Measurements from ENCODE around the gene NXPH2. TPM values are rescaled to one million over a fixed set of nuclear protein-coding genes. Genes with fewer than 3 reads are reported as not detected.

NXPH2 gene
- total RNA-seq, 1 donor from 2014 or later: not detected

DNA sequence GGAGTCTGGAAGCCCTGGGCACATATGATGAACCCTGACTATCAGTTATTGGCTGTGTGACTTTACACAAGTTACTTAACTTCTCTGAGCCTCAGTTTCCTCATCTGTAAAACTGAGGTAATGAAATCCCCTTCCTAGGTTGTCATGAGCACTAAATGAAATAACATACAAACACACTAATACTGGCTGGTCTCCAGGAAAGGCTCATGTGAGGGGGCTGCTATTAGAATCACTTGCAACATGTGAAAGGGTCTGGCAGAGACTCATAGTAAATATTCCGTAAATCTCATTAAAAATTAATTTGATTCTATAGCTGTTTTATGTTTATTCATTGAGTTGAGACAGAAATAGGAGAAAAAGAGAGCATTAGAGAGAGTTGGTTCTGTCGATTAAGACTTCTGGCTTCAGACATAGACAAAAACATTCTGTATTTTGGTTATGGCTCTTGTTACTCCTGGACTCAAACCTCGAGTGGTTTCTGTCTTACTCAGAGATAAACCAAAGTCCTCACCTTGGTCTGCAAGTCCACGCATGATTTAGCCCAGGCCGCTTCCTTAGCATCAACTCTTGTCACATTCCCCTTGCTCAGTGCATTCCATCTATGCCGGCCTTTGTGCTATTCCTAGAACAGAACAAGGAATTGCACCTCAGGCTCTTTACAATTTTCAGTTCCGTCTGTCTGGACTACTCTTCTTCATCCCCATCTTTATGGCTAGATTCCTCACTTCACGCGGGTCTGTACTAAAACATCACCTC lies 139.1 kb downstream of the NXPH2 start:
- Mint-ChIP-seq H3K4me1 (ENCODE audit: low read depth) (no peaks in the 10 kb centered on the region), H3K27ac (no peak overlapping the region), H3K9me3 (no peaks in the 10 kb centered on the region), H3K27me3 (ENCODE audit: low read depth) (no peaks in the 10 kb centered on the region), H3K4me3 (ENCODE audit: low read depth) (no peak overlapping the region), H3K36me3 (ENCODE audit: low read depth) (no peaks in the 10 kb centered on the region)
- no peak for DNase-seq (ENCODE audit: low spot score)
- intact Hi-C loops (cut with micrococcal nuclease): no loop called here

DNA sequence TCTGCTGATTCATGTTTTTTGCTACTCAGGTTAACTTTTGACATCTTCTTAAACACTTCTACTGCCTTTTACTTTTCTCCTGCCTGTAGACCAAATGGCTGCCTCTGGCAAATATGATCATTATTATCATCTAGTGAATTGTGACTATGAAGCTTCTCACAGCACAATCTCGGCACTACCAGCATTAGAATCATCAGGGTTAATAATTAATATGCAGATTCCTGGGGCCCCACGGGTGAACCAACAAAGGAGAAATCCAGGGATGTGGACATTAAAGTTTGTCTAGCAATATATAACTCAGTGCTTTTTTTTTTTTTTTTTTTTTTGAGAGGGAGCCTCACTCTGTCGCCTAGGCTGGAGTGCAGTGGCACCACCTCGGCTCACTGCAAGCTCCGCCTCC lies 142.5 kb downstream of the NXPH2 start:
- Mint-ChIP-seq H3K4me3 (ENCODE audit: low read depth) (no peak overlapping the region), H3K4me1 (ENCODE audit: low read depth) (no peaks in the 10 kb centered on the region), H3K36me3 (ENCODE audit: low read depth) (no peaks in the 10 kb centered on the region), H3K27ac (no peak overlapping the region), H3K9me3 (no peaks in the 10 kb centered on the region), H3K27me3 (ENCODE audit: low read depth) (no peaks in the 10 kb centered on the region)
- intact Hi-C loops (cut with micrococcal nuclease): no loop called here
- no peak for DNase-seq (ENCODE audit: low spot score)

DNA sequence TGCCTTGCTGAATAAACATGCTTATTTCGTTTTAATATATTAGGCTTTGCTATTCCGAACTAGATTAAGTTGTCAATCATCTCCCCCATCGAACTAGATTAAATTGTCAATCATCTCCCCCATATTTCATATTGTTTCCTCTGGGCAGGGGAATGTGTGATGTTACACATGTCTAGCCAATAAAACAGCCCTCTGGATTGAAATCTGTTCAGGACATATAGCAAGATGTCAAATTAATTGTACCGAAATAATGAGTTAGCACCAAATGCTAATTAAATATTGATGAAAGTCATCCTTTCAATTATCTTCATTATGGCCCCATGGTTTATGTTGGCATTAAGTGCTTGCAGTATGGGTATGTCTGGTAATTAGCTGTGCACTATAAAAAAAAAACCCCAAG lies 143.1 kb downstream of the NXPH2 start:
- no peaks in the 10 kb centered on the region for H3K36me3 Mint-ChIP-seq (ENCODE audit: low read depth)
- H3K9me3 Mint-ChIP-seq: no peaks in the 10 kb centered on the region
- no peak overlapping the region for H3K4me3 Mint-ChIP-seq (ENCODE audit: low read depth)
- H3K27me3 Mint-ChIP-seq (ENCODE audit: low read depth): no peaks in the 10 kb centered on the region
- no peaks in the 10 kb centered on the region for H3K4me1 Mint-ChIP-seq (ENCODE audit: low read depth)
- H3K27ac Mint-ChIP-seq: no peak overlapping the region
- intact Hi-C loops (cut with micrococcal nuclease): no loop called here
- DNase-seq (ENCODE audit: low spot score): no peak

DNA sequence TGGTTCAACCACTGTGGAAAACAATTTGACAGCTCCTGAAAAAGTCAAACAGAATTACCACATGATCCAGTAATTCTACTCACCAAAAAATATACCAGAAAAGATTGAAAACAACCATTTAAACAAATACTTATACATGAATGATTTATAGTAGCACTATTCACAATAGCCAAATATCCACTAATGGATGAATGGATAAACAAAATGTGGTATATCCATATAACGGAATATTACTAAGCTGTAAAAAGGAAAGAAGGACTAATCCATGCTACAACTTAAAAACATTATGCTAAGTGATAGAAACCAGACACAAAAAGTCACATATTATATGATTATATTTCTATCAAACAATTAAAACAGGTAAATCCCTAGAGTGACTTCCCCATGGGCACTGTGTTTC lies 147.1 kb downstream of the NXPH2 start:
- DNase-seq (ENCODE audit: low spot score): no peak
- Mint-ChIP-seq H3K4me1 (ENCODE audit: low read depth) (no peaks in the 10 kb centered on the region), H3K9me3 (no peaks in the 10 kb centered on the region), H3K27ac (no peak overlapping the region), H3K27me3 (ENCODE audit: low read depth) (no peaks in the 10 kb centered on the region), H3K4me3 (ENCODE audit: low read depth) (no peak overlapping the region), H3K36me3 (ENCODE audit: low read depth) (no peaks in the 10 kb centered on the region)
- intact Hi-C loops (cut with micrococcal nuclease): no loop called here

DNA sequence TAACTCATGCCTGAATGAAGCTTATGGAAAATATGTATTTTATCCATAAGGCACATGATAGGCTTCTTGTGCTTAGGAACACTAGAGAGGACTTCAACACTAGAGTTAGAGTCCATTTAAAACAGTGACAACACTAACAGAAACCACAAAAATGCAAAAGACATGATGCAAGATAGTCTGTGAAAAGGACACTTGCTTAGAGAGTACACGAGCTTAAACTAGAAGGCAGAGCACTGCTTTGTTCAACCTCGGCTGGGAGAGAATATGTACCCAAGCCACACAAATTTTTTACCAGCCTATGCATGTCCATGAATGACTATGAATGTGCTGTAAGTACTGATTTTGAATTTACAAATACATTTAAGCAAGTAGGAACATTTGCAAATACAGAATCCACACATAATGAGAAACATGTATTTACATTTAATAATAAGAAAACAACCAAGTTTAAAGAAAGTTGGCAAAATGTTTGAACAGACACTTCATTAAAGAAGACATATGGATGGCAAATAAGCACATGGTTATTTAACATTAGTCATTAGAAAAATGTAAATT lies 148.0 kb downstream of the NXPH2 start:
- no peak overlapping the region for H3K4me3 Mint-ChIP-seq (ENCODE audit: low read depth)
- H3K36me3 Mint-ChIP-seq (ENCODE audit: low read depth): no peaks in the 10 kb centered on the region
- no peaks in the 10 kb centered on the region for H3K9me3 Mint-ChIP-seq
- intact Hi-C loops (cut with micrococcal nuclease): no loop called here
- DNase-seq (ENCODE audit: low spot score): no peak
- H3K4me1 Mint-ChIP-seq (ENCODE audit: low read depth): no peaks in the 10 kb centered on the region
- no peaks in the 10 kb centered on the region for H3K27me3 Mint-ChIP-seq (ENCODE audit: low read depth)
- no peak overlapping the region for H3K27ac Mint-ChIP-seq

DNA sequence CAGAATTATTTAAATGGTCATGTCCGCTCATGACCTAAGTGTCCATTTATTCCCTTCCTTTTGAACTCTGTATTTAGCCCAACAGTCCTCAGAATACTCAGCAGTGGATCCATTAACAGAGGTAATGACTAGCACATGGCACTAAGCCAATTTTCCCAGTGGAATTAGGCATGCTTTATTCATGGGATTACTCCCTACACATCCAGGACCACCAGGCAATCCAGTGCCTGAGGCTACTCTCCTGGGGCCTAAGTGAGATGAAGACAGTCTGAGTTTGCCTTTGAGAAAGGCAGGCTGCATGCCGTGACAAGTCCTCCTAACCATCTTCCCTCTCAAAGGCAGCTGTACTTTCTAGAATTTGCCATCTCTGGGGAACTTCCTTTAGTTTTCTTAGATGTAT lies 150.0 kb downstream of the NXPH2 start:
- intact Hi-C loops (cut with micrococcal nuclease): no loop called here
- Mint-ChIP-seq H3K4me3 (ENCODE audit: low read depth) (no peak overlapping the region), H3K27ac (no peak overlapping the region), H3K9me3 (no peaks in the 10 kb centered on the region), H3K4me1 (ENCODE audit: low read depth) (no peaks in the 10 kb centered on the region), H3K27me3 (ENCODE audit: low read depth) (no peaks in the 10 kb centered on the region), H3K36me3 (ENCODE audit: low read depth) (no peaks in the 10 kb centered on the region)
- no peak for DNase-seq (ENCODE audit: low spot score)

DNA sequence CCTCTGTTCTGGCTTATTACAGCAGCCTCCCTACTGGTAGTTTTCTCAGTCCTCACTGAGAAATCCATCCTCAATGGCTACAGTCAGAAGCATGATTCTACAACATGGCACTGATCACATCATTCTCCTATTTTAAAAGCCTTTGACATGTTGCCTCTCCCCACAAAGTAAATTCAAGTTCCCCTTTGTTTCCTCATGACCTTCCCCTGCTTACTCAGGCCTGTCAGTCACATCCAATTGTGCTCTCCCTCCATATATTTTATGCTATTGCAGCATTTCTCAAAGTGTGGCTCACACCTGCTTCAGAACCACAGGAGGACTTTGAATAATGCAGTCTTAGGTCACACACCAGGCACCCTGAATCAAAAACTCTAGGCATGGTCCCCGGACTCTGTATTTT lies 154.0 kb downstream of the NXPH2 start:
- H3K36me3 Mint-ChIP-seq (ENCODE audit: low read depth): no peaks in the 10 kb centered on the region
- intact Hi-C loops (cut with micrococcal nuclease): no loop called here
- no peak for DNase-seq (ENCODE audit: low spot score)
- no peaks in the 10 kb centered on the region for H3K27me3 Mint-ChIP-seq (ENCODE audit: low read depth)
- no peaks in the 10 kb centered on the region for H3K9me3 Mint-ChIP-seq
- no peak overlapping the region for H3K4me3 Mint-ChIP-seq (ENCODE audit: low read depth)
- H3K27ac Mint-ChIP-seq: no peak overlapping the region
- H3K4me1 Mint-ChIP-seq (ENCODE audit: low read depth): no peaks in the 10 kb centered on the region

DNA sequence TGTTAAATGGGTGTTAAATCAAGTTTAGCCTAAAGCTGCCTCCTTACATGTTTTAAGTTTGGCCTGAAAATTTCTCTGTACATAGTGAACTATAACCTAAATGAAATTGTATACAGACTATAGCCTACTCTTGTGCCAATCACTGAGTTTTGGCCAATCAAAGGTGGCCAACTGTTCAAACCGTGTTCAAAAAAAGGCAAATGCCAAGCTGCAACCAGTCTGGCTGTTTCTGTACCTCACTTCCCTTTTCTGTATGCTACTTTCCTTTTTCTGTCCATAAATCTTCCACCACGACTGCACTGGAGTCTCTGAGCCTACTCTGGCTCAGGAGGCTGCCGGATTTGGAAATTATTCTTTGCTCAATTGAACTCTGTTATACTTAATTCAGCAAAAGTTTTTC lies 157.6 kb downstream of the NXPH2 start:
- Mint-ChIP-seq H3K4me1 (ENCODE audit: low read depth) (no peaks in the 10 kb centered on the region), H3K36me3 (ENCODE audit: low read depth) (no peaks in the 10 kb centered on the region), H3K27me3 (ENCODE audit: low read depth) (no peaks in the 10 kb centered on the region), H3K27ac (no peak overlapping the region), H3K4me3 (ENCODE audit: low read depth) (no peak overlapping the region), H3K9me3 (no peaks in the 10 kb centered on the region)
- intact Hi-C loops (cut with micrococcal nuclease): no loop called here
- no peak for DNase-seq (ENCODE audit: low spot score)

DNA sequence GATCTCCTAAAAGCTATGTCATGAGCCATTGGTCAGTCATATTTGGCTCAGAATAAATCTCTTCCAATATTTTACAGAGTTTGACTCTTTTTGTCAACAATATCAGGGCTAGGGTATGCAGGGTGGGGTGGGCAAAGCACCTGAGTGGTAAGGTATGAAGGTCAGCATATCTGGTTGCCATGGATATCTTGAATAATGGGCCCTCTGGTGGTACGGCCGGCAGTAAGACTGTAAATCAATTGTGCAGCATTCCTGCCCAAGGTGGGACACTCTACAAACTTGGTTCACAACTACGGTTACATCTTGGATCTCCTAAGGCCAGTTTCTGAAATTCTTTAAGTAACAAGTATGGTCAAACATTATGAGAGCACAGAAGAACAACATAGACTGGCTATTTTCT lies 159.1 kb downstream of the NXPH2 start:
- Mint-ChIP-seq H3K36me3 (ENCODE audit: low read depth) (no peaks in the 10 kb centered on the region), H3K4me3 (ENCODE audit: low read depth) (no peak overlapping the region), H3K4me1 (ENCODE audit: low read depth) (no peaks in the 10 kb centered on the region), H3K27ac (no peak overlapping the region), H3K9me3 (no peaks in the 10 kb centered on the region), H3K27me3 (ENCODE audit: low read depth) (no peaks in the 10 kb centered on the region)
- intact Hi-C loops (cut with micrococcal nuclease): no loop called here
- DNase-seq (ENCODE audit: low spot score): no peak

DNA sequence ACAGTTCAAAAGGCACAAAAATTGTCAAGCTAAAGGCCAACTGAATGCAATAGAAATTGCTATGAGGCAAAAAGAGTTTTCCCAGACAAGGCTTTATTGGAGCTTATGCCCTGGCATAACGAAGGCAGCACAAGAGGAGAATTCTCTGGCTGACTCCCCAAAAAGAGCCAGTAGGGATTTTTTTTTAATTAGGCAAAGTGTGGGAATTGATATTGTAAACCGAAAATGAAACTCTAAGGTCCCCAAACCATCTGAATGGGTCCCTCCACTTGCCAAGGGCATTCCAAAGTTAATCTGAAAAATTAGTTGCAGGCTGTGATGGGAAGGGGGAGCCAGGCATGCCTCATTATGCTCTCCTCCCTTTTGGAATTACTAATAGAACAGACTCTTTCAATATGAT lies 159.8 kb downstream of the NXPH2 start:
- H3K36me3 Mint-ChIP-seq (ENCODE audit: low read depth): no peaks in the 10 kb centered on the region
- no peaks in the 10 kb centered on the region for H3K9me3 Mint-ChIP-seq
- no peak for DNase-seq (ENCODE audit: low spot score)
- H3K27me3 Mint-ChIP-seq (ENCODE audit: low read depth): no peaks in the 10 kb centered on the region
- intact Hi-C loops (cut with micrococcal nuclease): no loop called here
- H3K27ac Mint-ChIP-seq: no peak overlapping the region
- H3K4me3 Mint-ChIP-seq (ENCODE audit: low read depth): no peak overlapping the region
- H3K4me1 Mint-ChIP-seq (ENCODE audit: low read depth): no peaks in the 10 kb centered on the region
